OCI-LY1 (cell line): ENCODE data around the gene ZSWIM1.

Experiments used
- H2AFZ ChIP-seq: fragments of 200-600 bp; sonication (generic), shearing (Covaris generic); 2 replicates; pipeline ENCODE4 v1.6.0; 2014; ENCODE audit warnings: antibody characterized with exemption, mild to moderate bottlenecking, low read length
- H3F3A ChIP-seq: fragments of 200-600 bp; sonication (generic), shearing (Covaris generic); 2 replicates; pipeline ENCODE4 v1.6.0; 2014; ENCODE audit warnings: mild to moderate bottlenecking, antibody characterized with exemption, low read length, moderate library complexity; ENCODE audit not compliant: insufficient read depth
- H3K27ac ChIP-seq: fragments of 200-600 bp; sonication (generic); 2 replicates; pipeline ENCODE4 v1.5.1; 2014; ENCODE audit warnings: low read length, mixed run types, mild to moderate bottlenecking, low read depth; ENCODE audit not compliant: poor library complexity, severe bottlenecking
- H3K27me3 ChIP-seq: fragments of 200-600 bp; sonication (generic); 2 replicates; pipeline ENCODE4 v1.6.0; 2014; ENCODE audit warnings: antibody characterized with exemption, mild to moderate bottlenecking, low read length, moderate library complexity; ENCODE audit not compliant: insufficient read depth
- H3K36me3 ChIP-seq: fragments of 200-600 bp; sonication (generic); 2 replicates; pipeline ENCODE4 v1.6.1; 2014; ENCODE audit warnings: mild to moderate bottlenecking, antibody characterized with exemption, low read length, moderate library complexity, mixed read lengths; ENCODE audit not compliant: insufficient read depth
- H3K4me1 ChIP-seq: fragments of 200-600 bp; sonication (generic); 2 replicates; pipeline ENCODE4 v1.5.1; 2014; ENCODE audit warnings: mild to moderate bottlenecking, low read length, moderate library complexity; ENCODE audit not compliant: insufficient read depth, severe bottlenecking
- H3K4me2 ChIP-seq: fragments of 200-600 bp; sonication (generic), shearing (Covaris generic); 2 replicates; pipeline ENCODE4 v1.6.1; 2014; ENCODE audit warnings: low read length
- H3K4me3 ChIP-seq: fragments of 200-600 bp; sonication (generic); 2 replicates; pipeline ENCODE4 v1.5.1; 2014; ENCODE audit warnings: low read length, low read depth, mild to moderate bottlenecking, mixed read lengths; ENCODE audit not compliant: poor library complexity, severe bottlenecking
- H3K79me2 ChIP-seq: fragments of 200-600 bp; shearing (Covaris generic); 2 replicates; pipeline ENCODE4 v1.6.1; 2016; ENCODE audit warnings: mixed run types, low read length, mixed read lengths; ENCODE audit not compliant: insufficient read depth
- H3K9ac ChIP-seq: fragments of 200-600 bp; sonication (generic), shearing (Covaris generic); 2 replicates; pipeline ENCODE4 v1.6.1; 2014; ENCODE audit warnings: mild to moderate bottlenecking, low read length, mixed read lengths
- H3K9me2 ChIP-seq: fragments of 200-600 bp; sonication (generic), shearing (Covaris generic); 2 replicates; pipeline ENCODE4 v1.6.1; 2014; ENCODE audit warnings: low read depth, mild to moderate bottlenecking, low read length, mixed read lengths
- H3K9me3 ChIP-seq: fragments of 200-600 bp; shearing (Covaris generic); 2 replicates; pipeline ENCODE4 v1.6.1; 2014; ENCODE audit warnings: low read length, mixed read lengths
- H4K20me1 ChIP-seq: fragments of 200-600 bp; sonication (generic), shearing (Covaris generic); 2 replicates; pipeline ENCODE4 v1.6.0; 2016; ENCODE audit warnings: mild to moderate bottlenecking, low read length; ENCODE audit not compliant: insufficient read depth
- EZH2 ChIP-seq: fragments of 200-600 bp; sonication (generic), shearing (Covaris generic); IDR thresholded peaks from 2 replicates; pipeline ENCODE4 v1.8.0; 2017; ENCODE audit warnings: borderline replicate concordance, mixed run types, mild to moderate bottlenecking, antibody characterized with exemption, low read length, moderate library complexity, mixed read lengths
- TF ChIP-seq, protein P1 (sequence below): fragments of 200-600 bp; sonication (generic), shearing (Covaris generic); IDR thresholded peaks from 2 replicates; pipeline ENCODE4 v1.5.1; 2017; ENCODE audit warnings: mild to moderate bottlenecking, antibody characterized with exemption, low read length, moderate library complexity, mixed read lengths

Gene ZSWIM1

GRCh38 chr20:45850238-45850637, 30.8 kb upstream of the ZSWIM1 start:
- Histone ChIP-seq H3F3A (no peaks in the 10 kb centered on the region), H3K27ac (no peak overlapping the region), H3K9me3 (no peaks in the 10 kb centered on the region), H3K4me3 (no peak overlapping the region), H3K79me2 (no peaks in the 10 kb centered on the region), H3K27me3 (no peaks in the 10 kb centered on the region), H3K9ac (no peak overlapping the region), H2AFZ (no peak overlapping the region), H3K4me1 (no peaks in the 10 kb centered on the region), H4K20me1 (no peaks in the 10 kb centered on the region), H3K4me2 (no peak overlapping the region), H3K9me2 (no peaks in the 10 kb centered on the region), H3K36me3 (peaks cover 28% of the 10 kb centered on the region)
- no peak for TF ChIP-seq EZH2
- TF ChIP-seq, protein P1, sequence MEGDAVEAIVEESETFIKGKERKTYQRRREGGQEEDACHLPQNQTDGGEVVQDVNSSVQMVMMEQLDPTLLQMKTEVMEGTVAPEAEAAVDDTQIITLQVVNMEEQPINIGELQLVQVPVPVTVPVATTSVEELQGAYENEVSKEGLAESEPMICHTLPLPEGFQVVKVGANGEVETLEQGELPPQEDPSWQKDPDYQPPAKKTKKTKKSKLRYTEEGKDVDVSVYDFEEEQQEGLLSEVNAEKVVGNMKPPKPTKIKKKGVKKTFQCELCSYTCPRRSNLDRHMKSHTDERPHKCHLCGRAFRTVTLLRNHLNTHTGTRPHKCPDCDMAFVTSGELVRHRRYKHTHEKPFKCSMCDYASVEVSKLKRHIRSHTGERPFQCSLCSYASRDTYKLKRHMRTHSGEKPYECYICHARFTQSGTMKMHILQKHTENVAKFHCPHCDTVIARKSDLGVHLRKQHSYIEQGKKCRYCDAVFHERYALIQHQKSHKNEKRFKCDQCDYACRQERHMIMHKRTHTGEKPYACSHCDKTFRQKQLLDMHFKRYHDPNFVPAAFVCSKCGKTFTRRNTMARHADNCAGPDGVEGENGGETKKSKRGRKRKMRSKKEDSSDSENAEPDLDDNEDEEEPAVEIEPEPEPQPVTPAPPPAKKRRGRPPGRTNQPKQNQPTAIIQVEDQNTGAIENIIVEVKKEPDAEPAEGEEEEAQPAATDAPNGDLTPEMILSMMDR = no peak

GRCh38 chr20:45850926-45851325, 30.1 kb upstream of the ZSWIM1 start:
- H3K79me2 ChIP-seq = peaks cover 3% of the 10 kb centered on the region; the same call in 1 of the 2 replicates
- peaks cover 23% of the 10 kb centered on the region; the same call in 1 of the 2 replicates for H3K36me3 ChIP-seq
- H3K27ac ChIP-seq = no peak overlapping the region

GRCh38 chr20:45851501-45851900, 29.5 kb upstream of the ZSWIM1 start:
- H3K9me2 ChIP-seq = no peaks in the 10 kb centered on the region

More at GRCh38 chr20:45850926-45851325, 30.1 kb upstream of the ZSWIM1 start:
- TF ChIP-seq, protein P1 = no peak
- no peak for TF ChIP-seq EZH2
- Histone ChIP-seq H3K9me3 (no peaks in the 10 kb centered on the region), H3K4me2 (no peak overlapping the region), H3K9ac (no peak overlapping the region), H3K4me1 (peaks cover 4% of the 10 kb centered on the region), H2AFZ (no peak overlapping the region), H4K20me1 (no peaks in the 10 kb centered on the region), H3F3A (no peaks in the 10 kb centered on the region), H3K27me3 (no peaks in the 10 kb centered on the region), H3K9me2 (no peaks in the 10 kb centered on the region), H3K4me3 (no peak overlapping the region)

More at GRCh38 chr20:45851501-45851900, 29.5 kb upstream of the ZSWIM1 start:
- H3K9me3 ChIP-seq = no peaks in the 10 kb centered on the region
- H3K79me2 ChIP-seq = peaks cover 7% of the 10 kb centered on the region; the same call in 1 of the 2 replicates
- no peak overlapping the region for H2AFZ ChIP-seq
- no peak overlapping the region for H3K27ac ChIP-seq
- no peaks in the 10 kb centered on the region for H4K20me1 ChIP-seq
- H3K27me3 ChIP-seq = no peaks in the 10 kb centered on the region
- H3K4me1 ChIP-seq = peaks cover 9% of the 10 kb centered on the region
- TF ChIP-seq, protein P1 = no peak
- TF ChIP-seq EZH2 = no peak
- no peak overlapping the region for H3K4me2 ChIP-seq
- no peak overlapping the region for H3K4me3 ChIP-seq
- peaks cover 17% of the 10 kb centered on the region; the same call in 1 of the 2 replicates for H3K36me3 ChIP-seq
- no peak overlapping the region for H3K9ac ChIP-seq
- H3F3A ChIP-seq = no peaks in the 10 kb centered on the region
